H1 (cell line): ENCODE measurements around the gene COL20A1. TPM values are rescaled to one million over a fixed set of nuclear protein-coding genes. Genes with fewer than 3 reads are reported as not detected.

ENCODE experiments used
- CTCF ChIA-PET: fragments of 300-600 bp; sonication (Branson Sonifier 250); formaldehyde crosslinking; loops from one replicate; lab custom pipeline; 2021; ENCODE audit not compliant: partially characterized antibody; lab: Charles Lee
- POLR2A ChIA-PET: fragments of 300-600 bp; sonication (Branson Sonifier 250); formaldehyde crosslinking; loops from one replicate; lab custom pipeline; 2021; ENCODE audit warnings: inconsistent platforms; ENCODE audit not compliant: partially characterized antibody; lab: Charles Lee
- DNase-seq, 2 experiments: peaks; one replicate each; pipeline versions ENCODE4 v3.0.0 to v3.0.0-alpha.2; 2010 to 2022; ENCODE audit warnings: low spot score in 2 of 2, low read depth in 1 of 2, mixed read lengths in 1 of 2
- FAIRE-seq: peaks from 2 replicates; lab custom pipeline; 2011; peaks lifted over from hg19 to GRCh38; lab: Jason Lieb, UNC
- H2AFZ ChIP-seq: 2 replicates; pipeline ENCODE4 v1.8.1; 2012; ENCODE audit warnings: low read length, inconsistent platforms
- H2AK5ac ChIP-seq: 2 replicates; pipeline ENCODE4 v1.6.1; 2013; ENCODE audit warnings: low read depth, low read length
- H2BK120ac ChIP-seq: replicated peaks from 2 replicates; pipeline ENCODE3; 2013; ENCODE audit warnings: low read depth, low read length, inconsistent platforms
- H2BK12ac ChIP-seq: 2 replicates; pipeline ENCODE4 v1.6.1; 2013; ENCODE audit warnings: low read depth, low read length
- H2BK15ac ChIP-seq: 2 replicates; pipeline ENCODE4 v1.6.1; 2013; ENCODE audit warnings: low read length
- H2BK20ac ChIP-seq: 2 replicates; pipeline ENCODE4 v1.6.1; 2013; ENCODE audit warnings: low read length
- H2BK5ac ChIP-seq: 2 replicates; pipeline ENCODE4 v1.6.1; 2013; ENCODE audit warnings: low read depth, low read length
- H3K14ac ChIP-seq: 2 replicates; pipeline ENCODE4 v1.6.1; 2013; ENCODE audit warnings: inconsistent platforms; ENCODE audit not compliant: insufficient read length
- H3K18ac ChIP-seq: 2 replicates; pipeline ENCODE4 v1.6.1; 2013; ENCODE audit warnings: low read length; ENCODE audit errors: extremely low read depth
- H3K23ac ChIP-seq: 2 replicates; pipeline ENCODE4 v1.6.1; 2013; ENCODE audit warnings: inconsistent platforms; ENCODE audit not compliant: insufficient read length
- H3K23me2 ChIP-seq: 2 replicates; pipeline ENCODE4 v1.6.1; 2013; ENCODE audit warnings: low read depth, low read length
- H3K27ac ChIP-seq: 2 replicates; pipeline ENCODE4 v1.6.1; 2011; ENCODE audit warnings: low read depth, low read length, inconsistent platforms
- H3K27me3 ChIP-seq, 4 experiments: replicated peaks in 1 of 4; 1 replicate in 1 of 4; 2 replicates in 3 of 4; pipeline versions ENCODE4 v1.6.1 to v1.8.1; 2011 to 2013; ENCODE audit warnings: low read length in 3 of 4, mild to moderate bottlenecking in 3 of 4, inconsistent platforms in 2 of 4, mixed read lengths in 2 of 4, moderate library complexity in 1 of 4; ENCODE audit not compliant: control insufficient read depth in 3 of 4, insufficient read depth in 3 of 4; ENCODE audit errors: extremely low read depth in 1 of 4
- H3K36me3 ChIP-seq, 4 experiments: 2 replicates each; pipeline versions ENCODE4 v1.6.1 to v1.8.1; 2011 to 2013; ENCODE audit warnings: mild to moderate bottlenecking in 4 of 4, low read length in 3 of 4, moderate library complexity in 2 of 4, control low read depth in 1 of 4, inconsistent platforms in 1 of 4; ENCODE audit not compliant: insufficient read depth in 4 of 4, control insufficient read depth in 2 of 4
- H3K4ac ChIP-seq: replicated peaks from 2 replicates; pipeline ENCODE3; 2013; ENCODE audit warnings: low read length, low read depth, mixed read lengths, inconsistent platforms; ENCODE audit not compliant: insufficient read length
- H3K4me1 ChIP-seq, 4 experiments: replicated peaks in 1 of 4; 1 replicate in 1 of 4; 2 replicates in 3 of 4; pipeline versions ENCODE4 v1.6.1 to v1.8.1; 2011 to 2013; ENCODE audit warnings: low read length in 3 of 4, inconsistent platforms in 2 of 4, mixed read lengths in 1 of 4; ENCODE audit not compliant: insufficient read depth in 4 of 4, control insufficient read depth in 3 of 4
- H3K4me2 ChIP-seq, 2 experiments: 2 replicates each; pipeline versions ENCODE4 v1.6.1 to v1.8.1; 2011 to 2013; ENCODE audit warnings: low read depth in 2 of 2, low read length in 2 of 2, control low read depth in 1 of 2, inconsistent platforms in 1 of 2, mild to moderate bottlenecking in 1 of 2; ENCODE audit not compliant: insufficient read depth in 1 of 2
- H3K4me3 ChIP-seq, 4 experiments: fragments of 200-600, 300-600 bp in 1 of 4; sonication (generic), shearing (Covaris generic), sonication (Bioruptor Twin) in 1 of 4; 2 replicates each; pipeline versions ENCODE4 v1.5.1 to v1.8.1; 2011 to 2016; ENCODE audit warnings: low read length in 4 of 4, low read depth in 3 of 4, control low read depth in 2 of 4, inconsistent platforms in 2 of 4, mild to moderate bottlenecking in 2 of 4, mixed read lengths in 1 of 4, moderate library complexity in 1 of 4; ENCODE audit not compliant: insufficient read depth in 2 of 4; ENCODE audit errors: extremely low read depth in 1 of 4
- H3K56ac ChIP-seq: replicated peaks from 2 replicates; pipeline ENCODE3; 2013; ENCODE audit warnings: low read depth, mild to moderate bottlenecking, mixed read lengths, low read length, inconsistent platforms; ENCODE audit not compliant: insufficient read length
- H3K79me1 ChIP-seq: 2 replicates; pipeline ENCODE4 v1.6.1; 2013; ENCODE audit warnings: low read depth, low read length, control low read depth
- H3K79me2 ChIP-seq, 2 experiments: 2 replicates each; pipeline versions ENCODE4 v1.6.1 to v1.8.1; 2012 to 2013; ENCODE audit warnings: low read length in 2 of 2, mild to moderate bottlenecking in 2 of 2, inconsistent platforms in 1 of 2; ENCODE audit not compliant: insufficient read depth in 2 of 2, control insufficient read depth in 1 of 2
- H3K9ac ChIP-seq, 4 experiments: replicated peaks in 1 of 4; 1 replicate in 1 of 4; 2 replicates in 3 of 4; pipeline versions ENCODE4 v1.6.1 to v1.8.1; 2011 to 2013; ENCODE audit warnings: low read depth in 3 of 4, low read length in 3 of 4, control low read depth in 2 of 4, mild to moderate bottlenecking in 2 of 4, moderate library complexity in 2 of 4, inconsistent platforms in 1 of 4; ENCODE audit errors: extremely low read depth in 1 of 4
- H3K9me3 ChIP-seq, 2 experiments: 2 replicates each; pipeline versions ENCODE4 v1.6.1 to v1.8.1; 2012 to 2013; ENCODE audit warnings: mild to moderate bottlenecking in 2 of 2, moderate library complexity in 2 of 2, control low read depth in 1 of 2, inconsistent platforms in 1 of 2, low read depth in 1 of 2, low read length in 1 of 2, mixed read lengths in 1 of 2; ENCODE audit not compliant: insufficient read depth in 2 of 2
- H4K20me1 ChIP-seq, 2 experiments: replicated peaks in 1 of 2; 2 replicates each; pipeline versions ENCODE3 to v1.8.1; 2011 to 2013; ENCODE audit warnings: inconsistent platforms in 2 of 2, low read length in 2 of 2, mild to moderate bottlenecking in 1 of 2; ENCODE audit not compliant: insufficient read depth in 2 of 2, control insufficient read depth in 1 of 2
- H4K5ac ChIP-seq: 2 replicates; pipeline ENCODE4 v1.6.1; 2013; ENCODE audit warnings: low read length, low read depth, mixed read lengths, inconsistent platforms; ENCODE audit not compliant: insufficient read length
- H4K8ac ChIP-seq: 2 replicates; pipeline ENCODE4 v1.8.0; 2013; ENCODE audit warnings: mild to moderate bottlenecking, moderate library complexity, low read length, inconsistent platforms; ENCODE audit not compliant: insufficient read depth; ENCODE audit errors: extremely low read depth
- H4K91ac ChIP-seq: replicated peaks from 2 replicates; pipeline ENCODE3; 2013; ENCODE audit warnings: low read length, mixed read lengths, inconsistent platforms; ENCODE audit not compliant: insufficient read length
- BACH1 ChIP-seq: IDR thresholded peaks from 2 replicates; pipeline ENCODE4 v1.6.1; 2012; ENCODE audit warnings: low read length, improper control_type of control experiment
- BRCA1 ChIP-seq: IDR thresholded peaks from 2 replicates; pipeline ENCODE4 v1.6.1; 2012; ENCODE audit warnings: low read depth, low read length, improper control_type of control experiment
- CEBPB ChIP-seq: IDR thresholded peaks from 2 replicates; pipeline ENCODE4 v1.6.1; 2012; ENCODE audit warnings: low read depth, low read length
- GTF2F1 ChIP-seq: IDR thresholded peaks from 2 replicates; pipeline ENCODE4 v1.6.1; 2012; ENCODE audit warnings: low read depth, low read length, improper control_type of control experiment, borderline replicate concordance
- HDAC2 ChIP-seq, 2 experiments: fragments of 300-600 bp in 1 of 2; sonication (generic) in 1 of 2; IDR thresholded peaks; 2 replicates each; pipeline ENCODE4 v1.6.1; 2011 to 2012; ENCODE audit warnings: low read depth in 2 of 2, low read length in 2 of 2, mild to moderate bottlenecking in 2 of 2, moderate library complexity in 2 of 2, borderline replicate concordance in 1 of 2, inconsistent platforms in 1 of 2
- JUN ChIP-seq: IDR thresholded peaks from 2 replicates; pipeline ENCODE4 v1.6.1; 2011; ENCODE audit warnings: low read depth, mild to moderate bottlenecking, improper control_type of control experiment, low read length
- KDM4A ChIP-seq: IDR thresholded peaks from one replicate; pipeline ENCODE4 v1.7.1; 2012; ENCODE audit warnings: low read depth, mild to moderate bottlenecking, moderate library complexity, low read length, inconsistent platforms; ENCODE audit not compliant: severe bottlenecking
- NANOG ChIP-seq: IDR thresholded peaks from 2 replicates; pipeline ENCODE4 v1.6.1; 2011; ENCODE audit warnings: low read length, low read depth, mild to moderate bottlenecking, inconsistent platforms; ENCODE audit not compliant: insufficient read depth, poor library complexity, severe bottlenecking
- RFX5 ChIP-seq: IDR thresholded peaks from 2 replicates; pipeline ENCODE4 v1.6.1; 2011; ENCODE audit warnings: low read depth, low read length, improper control_type of control experiment, borderline replicate concordance
- SAP30 ChIP-seq: fragments of 300-600 bp; sonication (generic); IDR thresholded peaks from 2 replicates; pipeline ENCODE4 v1.7.1; 2012; ENCODE audit warnings: low read length, moderate library complexity, mild to moderate bottlenecking, inconsistent platforms; ENCODE audit not compliant: insufficient read depth, insufficient replicate concordance
- SIRT6 ChIP-seq: IDR thresholded peaks from one replicate; pipeline ENCODE4 v1.7.1; 2012; ENCODE audit warnings: low read length, inconsistent platforms
- SP2 ChIP-seq: IDR thresholded peaks from 2 replicates; pipeline ENCODE4 v1.6.1; 2012; ENCODE audit warnings: mild to moderate bottlenecking, low read length, inconsistent platforms
- WGBS, 2 experiments: shearing (Covaris generic) in 1 of 2; methylation state at CpG; one replicate each; pipeline versions ENCODE4 v1.1.6 to v1.1.7; 2013 to 2015; ENCODE audit warnings: low lambda C conversion rate in 2 of 2, mixed read lengths in 2 of 2, inconsistent platforms in 1 of 2, low coverage in 1 of 2, missing lambda C conversion rate in 1 of 2; ENCODE audit not compliant: insufficient replicate concordance in 2 of 2, insufficient coverage in 1 of 2, insufficient read length in 1 of 2; ENCODE audit errors: extremely low coverage in 1 of 2, missing lambda C conversion rate in 1 of 2; 5-methylcytosine and 5-hydroxymethylcytosine counted together
- polyA plus RNA-seq, 7 experiments: library from polyadenylated mRNA; depleted of rRNA in 3 of 7; stranded (reverse) in 5 of 7; unstranded in 2 of 7; fragments of >200 nt in 5 of 7; fragments of 200-250 nt in 2 of 7; gene quantifications; 1 replicate in 5 of 7; 2 replicates in 1 of 7; 4 replicates in 1 of 7; pipeline versions ENCODE4 v1.2.1 to v1.2.3, GENCODE V29; 2011 to 2013; ENCODE audit warnings: missing spikeins in 2 of 7, mixed read lengths in 2 of 7
- total RNA-seq: library from RNA; stranded (reverse); fragmentation: NEBNext Ultra II Directional; extraction: Animal tissue kit (Norgen Biotek cat#: 25700); gene quantifications from 2 replicates; pipeline ENCODE4 v1.2.1, GENCODE V29; 2021

COL20A1 gene
- total and polyA plus RNA-seq, 2 of the 8 experiments (the other 6 are each of a cell fraction or from before 2014, with no cell fraction given), result 0.19 to 0.21 TPM

GRCh38 chr20:63311186-63311832, 18.3 kb downstream of the COL20A1 start:
- Histone ChIP-seq H4K20me1 (no peaks in the 10 kb centered on the region), H3K56ac (no peak overlapping the region), H2BK5ac (no peak overlapping the region), H4K8ac (0 out of 2 replicates have a peak overlapping the region, but pooled peaks have one; percentile 25), H3K4me1 (no peaks in the 10 kb centered on the region; a peak in 2 of 7 replicates), H3K23ac (no peak overlapping the region), H3K79me1 (no peaks in the 10 kb centered on the region), H3K9ac (no peak overlapping the region), H3K23me2 (no peaks in the 10 kb centered on the region), H3K14ac (no peak overlapping the region), H2AFZ (no peak overlapping the region), H3K4me2 (no peak overlapping the region), H2BK120ac (no peak overlapping the region), H3K9me3 (no peaks in the 10 kb centered on the region), H3K27ac (no peak overlapping the region), H3K36me3 (no peaks in the 10 kb centered on the region; a peak in 1 of 8 replicates), H3K79me2 (no peaks in the 10 kb centered on the region), H2BK15ac (no peak overlapping the region), H3K4ac (no peak overlapping the region), H3K18ac (no peak overlapping the region), H2BK20ac (no peak overlapping the region), H3K27me3 (no peaks in the 10 kb centered on the region), H4K5ac (no peak overlapping the region), H2BK12ac (no peak overlapping the region), H2AK5ac (no peak overlapping the region), H4K91ac (no peak overlapping the region), H3K4me3 (no peak overlapping the region)
- FAIRE-seq, result no peak
- POLR2A ChIA-PET, result interaction anchor here (1.4 to 1.9 kb wide), 2 partner anchors 16 to 210 kb away, joined by 3 to 10 read pairs; partner anchors contain the start of gene PPDPF
- 85% methylated on average over 21 of the region's 29 CpGs; no CpG with 5 or more reads in 1 of the 2 experiments for WGBS, 2 experiments
- no peak for DNase-seq
- CTCF ChIA-PET, result interaction anchor here (1.4 to 6.5 kb wide), 13 partner anchors 8 to 114 kb away, joined by 4 to 230 read pairs (median 15); partner anchors contain the start of gene CHRNA4
- TF ChIP-seq BACH1 (no peak), CEBPB (no peak), KDM4A (no peak), SAP30 (no peak), NANOG (no peak), RFX5 (no peak), SP2 (no peak), HDAC2 (IDR thresholded peaks at IDR 0.05; ENCODE audit: borderline replicate concordance in 1 of 2, low read depth in 2 of 2, low read length in 2 of 2) (no peak), BRCA1 (no peak), JUN (no peak), SIRT6 (no peak), GTF2F1 (no peak)
